ENCODE results near the gene GIPC1.

GIPC1 gene

DNA sequence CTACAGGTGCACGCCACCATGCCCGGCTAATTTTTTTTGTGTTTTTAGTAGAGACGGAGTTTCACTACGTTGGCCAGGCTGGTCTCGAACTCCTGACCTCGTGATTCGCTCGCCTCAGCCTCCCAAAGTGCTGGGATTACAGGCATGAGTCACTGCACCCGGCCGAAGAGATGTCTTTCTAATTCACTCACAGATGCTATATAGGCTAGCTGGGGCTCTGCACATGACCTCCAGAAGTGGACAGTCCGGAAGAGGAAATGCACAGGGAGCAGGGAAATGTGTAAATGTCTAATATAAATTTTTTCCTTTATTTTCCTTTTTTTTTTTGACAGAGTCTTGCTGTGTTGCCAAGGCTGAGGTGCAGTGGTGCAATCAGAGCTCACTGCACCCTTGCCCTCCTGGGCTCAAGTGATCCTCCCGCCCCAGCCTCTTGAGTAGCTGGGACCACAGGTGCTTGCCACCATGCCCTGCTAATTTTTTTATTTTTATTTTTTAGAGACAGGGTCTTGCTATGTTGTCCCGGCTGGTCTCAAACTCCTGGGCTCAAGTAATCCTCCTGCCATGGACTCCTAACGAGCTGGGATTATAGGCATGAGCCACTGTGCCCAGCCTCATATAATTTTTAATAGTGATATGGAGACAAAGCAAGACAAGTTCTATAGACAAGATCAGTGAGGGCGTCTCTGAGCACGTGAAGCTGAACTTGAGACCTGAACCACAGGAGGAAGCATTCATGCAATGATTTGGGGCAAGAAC lies 8.4 kb downstream of the GIPC1 start:
- no peak for DNase-seq

DNA sequence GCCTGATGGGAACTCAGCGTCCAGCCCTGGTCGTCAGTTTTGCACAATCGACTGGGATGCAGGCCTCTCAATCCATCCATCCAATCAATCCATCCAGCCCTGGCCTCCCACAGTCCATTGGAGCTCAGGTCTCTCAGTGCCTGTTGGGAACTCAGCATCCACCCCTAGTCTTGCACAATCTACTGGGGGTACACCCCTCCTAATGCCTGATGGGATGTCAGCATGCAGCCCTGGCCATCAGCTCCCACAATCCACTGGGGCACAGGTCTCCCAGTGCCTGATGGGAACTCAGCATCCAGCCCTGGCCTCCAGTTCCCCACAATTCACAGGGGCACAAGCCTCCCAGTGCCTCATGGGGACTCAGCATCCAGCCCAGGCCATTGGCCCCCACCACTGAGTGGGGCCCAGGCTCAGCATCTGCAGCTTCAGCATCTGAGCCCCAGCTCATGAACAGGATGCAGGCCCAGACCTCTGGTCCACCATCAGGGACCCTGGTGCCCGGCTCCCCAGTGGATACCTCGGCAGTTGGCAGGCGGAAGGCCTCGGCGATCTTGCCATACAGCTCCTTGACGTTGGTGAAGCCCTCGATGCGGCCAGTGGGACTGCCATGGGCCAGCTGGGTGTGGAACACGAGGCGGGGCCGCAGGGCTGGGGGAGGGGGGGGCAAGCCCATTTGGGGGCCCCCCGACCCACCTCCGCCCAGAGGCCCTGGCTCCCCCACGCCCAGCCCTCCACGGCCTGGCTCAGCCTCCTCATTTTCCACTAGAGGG lies 13.6 kb downstream of the GIPC1 start:
- DNase-seq = no peak

DNA sequence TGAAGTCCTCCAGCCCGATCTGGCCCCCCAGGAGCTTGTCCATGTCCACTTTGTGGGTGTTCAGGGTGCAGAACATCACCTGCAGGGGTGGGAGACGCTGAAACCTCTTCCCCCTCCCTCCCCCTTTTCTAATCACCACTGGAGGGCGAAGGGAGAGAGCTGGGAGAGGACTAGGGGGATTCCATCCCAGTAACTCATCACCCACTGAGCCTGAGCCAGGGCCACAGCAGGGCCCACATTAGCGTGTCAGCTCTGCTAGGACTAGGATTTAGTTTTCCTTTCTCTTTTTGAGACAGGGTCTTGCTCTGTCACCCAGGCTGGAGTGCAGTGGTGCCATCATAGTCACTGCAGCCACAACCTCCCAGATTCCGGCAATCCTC lies 15.2 kb downstream of the GIPC1 start:
- no peak for DNase-seq

DNA sequence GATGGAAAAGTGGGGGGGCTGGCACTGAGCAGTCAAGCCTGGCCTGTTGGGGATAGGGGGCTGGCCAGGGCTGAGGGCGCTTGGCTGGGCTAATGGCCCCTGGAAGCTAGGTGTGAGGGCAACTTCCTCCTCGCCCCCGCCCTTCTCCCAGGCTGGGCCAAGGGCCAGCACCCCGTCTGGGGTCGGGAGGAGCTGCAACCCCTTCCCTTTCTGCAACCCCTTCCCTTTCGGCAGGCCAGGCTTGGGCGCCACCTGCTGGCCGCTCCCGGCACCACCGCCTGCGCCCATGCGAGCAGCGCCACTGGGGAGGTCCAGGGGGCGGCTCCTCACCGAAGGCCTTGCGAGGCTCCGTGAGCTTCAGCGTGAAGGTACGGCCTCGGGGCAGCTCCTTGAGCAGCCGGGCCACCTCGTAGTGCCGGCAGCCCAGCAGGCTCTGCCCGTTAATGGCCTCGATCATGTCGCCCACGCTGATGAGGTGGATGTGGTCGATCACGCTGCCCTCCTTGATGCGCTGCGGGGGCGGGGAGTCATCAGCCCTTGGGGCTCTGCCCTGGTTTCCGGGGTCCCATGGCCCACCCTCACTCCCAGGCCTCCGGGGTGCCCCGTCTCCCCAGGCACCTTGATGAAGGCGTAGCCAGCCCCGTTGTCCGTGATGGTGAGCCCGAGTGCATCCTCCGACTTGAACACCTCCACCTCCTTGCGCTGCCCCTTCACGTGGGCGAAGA lies 15.8 kb downstream of the GIPC1 start:
- no peak for DNase-seq

DNA sequence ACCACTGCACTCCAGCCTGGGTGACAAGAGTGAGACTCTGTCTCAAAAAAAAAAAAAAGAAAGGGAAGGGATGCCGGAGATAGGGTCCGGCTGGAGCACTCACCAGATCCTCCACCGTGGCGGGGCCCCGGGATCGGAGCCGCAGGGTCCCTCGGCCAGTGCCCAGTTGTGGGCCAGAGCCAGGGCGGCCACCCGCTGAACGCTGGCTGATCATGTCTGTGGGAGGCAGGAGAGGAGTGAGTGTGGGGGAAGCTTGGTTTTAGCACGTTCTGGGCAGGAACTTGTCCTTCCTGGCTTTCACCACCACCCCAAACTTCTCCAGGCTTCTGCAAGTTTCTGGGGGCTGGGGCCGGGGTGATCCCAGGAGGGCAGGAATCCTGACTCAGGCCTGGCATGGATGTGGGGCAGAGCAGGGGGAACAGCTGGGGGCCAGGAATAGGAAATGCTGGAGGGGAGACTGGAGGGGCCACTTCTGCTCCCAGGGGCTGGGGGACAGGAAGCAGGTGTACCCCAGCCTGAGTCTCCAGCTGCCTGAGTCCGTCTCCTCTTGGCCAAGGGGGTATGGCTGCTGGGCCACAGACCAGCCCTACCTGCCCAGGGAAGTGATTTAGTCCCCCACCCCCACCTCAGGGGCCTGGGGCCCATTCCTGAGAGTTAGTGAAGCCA lies 16.5 kb downstream of the GIPC1 start:
- no peak for DNase-seq

DNA sequence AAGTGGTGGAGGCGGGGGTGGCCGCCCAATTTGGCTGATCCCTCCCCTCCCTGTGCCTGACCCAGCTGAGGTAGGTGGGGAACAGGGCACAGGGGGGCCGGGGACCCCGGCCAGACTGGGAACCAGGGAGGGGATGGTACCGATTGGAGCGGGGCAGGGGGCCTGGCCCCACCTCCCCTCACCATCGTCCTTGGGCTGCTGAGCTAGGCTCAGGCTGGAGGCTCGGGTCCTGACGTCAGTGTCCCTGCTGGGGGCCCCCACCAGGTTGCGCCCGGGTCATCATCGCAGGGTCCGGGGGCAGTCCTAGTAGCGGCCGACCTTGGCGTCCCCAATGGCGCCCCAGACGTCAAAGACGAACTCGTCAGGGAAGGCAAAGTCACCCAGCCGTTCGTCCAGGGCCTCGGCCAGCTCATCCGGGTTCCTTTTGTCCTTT lies 17.8 kb downstream of the GIPC1 start:
- DNase-seq = no peak

DNA sequence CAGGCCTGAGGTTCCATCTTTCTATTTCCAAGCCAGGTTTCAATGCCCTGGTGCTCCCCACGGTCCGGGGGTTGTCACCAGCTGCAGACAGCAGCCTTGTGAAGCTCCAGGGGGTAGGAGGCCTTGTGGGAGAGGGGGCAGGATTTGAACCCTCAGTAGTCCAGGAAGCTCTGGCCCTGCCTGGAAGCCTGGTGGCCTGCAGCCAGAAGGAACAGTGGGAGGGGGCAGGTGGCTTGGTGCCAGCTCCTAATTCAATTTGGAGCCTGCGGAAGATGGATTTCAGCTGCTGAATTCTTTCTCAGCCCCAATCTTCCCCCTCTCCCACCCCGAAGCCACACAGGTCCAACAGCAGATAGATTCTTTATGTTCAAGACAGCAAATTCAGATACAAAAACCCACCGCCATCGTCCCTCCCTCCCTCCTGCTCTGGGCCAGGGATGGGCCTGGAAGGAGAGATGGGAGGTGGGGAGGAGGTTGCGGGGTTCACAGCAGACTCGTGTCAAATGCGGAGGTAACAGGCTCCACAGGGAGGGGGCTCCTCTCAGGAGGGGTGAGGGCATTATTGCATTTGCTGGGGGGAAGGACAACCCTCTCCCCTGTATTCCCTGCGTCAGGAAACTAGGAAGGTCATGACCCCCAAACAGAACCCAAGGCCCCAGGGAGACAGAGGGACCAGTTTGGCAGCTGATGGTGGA lies 18.4 kb downstream of the GIPC1 start:
- no peak for DNase-seq

DNA sequence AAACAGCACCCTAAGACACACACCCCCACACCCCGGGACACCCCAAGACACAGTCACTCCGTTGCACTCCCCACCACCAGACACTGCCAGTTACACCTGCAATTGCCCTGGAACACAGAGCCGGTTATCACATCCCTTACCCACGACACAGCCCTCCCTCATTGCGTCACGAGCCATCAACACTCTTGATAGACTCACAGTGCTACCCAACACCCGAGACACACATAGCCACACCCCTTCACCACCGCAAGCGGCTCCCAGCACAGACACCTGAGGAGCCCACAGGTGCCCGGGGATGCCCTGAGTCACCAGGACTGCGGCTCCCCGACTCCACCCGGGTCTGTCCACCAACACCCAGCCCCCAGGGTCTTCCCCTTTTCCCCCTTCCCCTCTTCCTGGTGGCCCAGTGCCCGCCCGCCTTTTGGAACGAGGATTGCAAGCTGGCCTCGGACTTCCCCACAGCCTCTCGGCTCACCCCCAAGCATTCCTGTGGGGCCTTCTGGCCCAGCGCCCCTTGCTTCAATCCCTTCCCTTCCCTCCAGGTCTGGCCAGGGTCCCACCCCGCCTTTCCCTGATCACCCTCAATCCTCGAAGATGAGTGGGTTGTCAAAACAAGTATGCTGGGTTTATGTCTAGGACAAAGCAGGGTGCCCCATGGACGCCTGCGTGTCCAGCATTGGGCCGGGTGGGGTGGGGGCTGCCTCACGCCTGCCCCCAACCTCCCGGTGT lies 19.1 kb downstream of the GIPC1 start:
- DNase-seq = peak; percentile 39

DNA sequence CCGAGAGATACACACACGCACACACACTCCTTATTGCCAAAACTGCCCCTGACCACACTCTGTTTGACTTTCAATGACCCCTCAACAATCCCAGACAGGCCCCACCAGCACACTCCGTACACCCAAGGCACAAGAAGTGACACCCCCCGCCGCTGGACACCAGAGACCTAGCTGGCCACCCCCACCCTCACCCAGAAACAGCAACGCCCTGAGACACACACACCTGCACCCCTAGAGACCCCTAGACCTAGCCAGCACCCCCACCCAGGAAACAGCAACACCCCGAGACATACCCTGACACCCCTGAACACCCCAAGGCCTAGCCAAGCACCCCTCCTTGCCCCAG lies 19.6 kb downstream of the GIPC1 start:
- no peak for DNase-seq

DNA sequence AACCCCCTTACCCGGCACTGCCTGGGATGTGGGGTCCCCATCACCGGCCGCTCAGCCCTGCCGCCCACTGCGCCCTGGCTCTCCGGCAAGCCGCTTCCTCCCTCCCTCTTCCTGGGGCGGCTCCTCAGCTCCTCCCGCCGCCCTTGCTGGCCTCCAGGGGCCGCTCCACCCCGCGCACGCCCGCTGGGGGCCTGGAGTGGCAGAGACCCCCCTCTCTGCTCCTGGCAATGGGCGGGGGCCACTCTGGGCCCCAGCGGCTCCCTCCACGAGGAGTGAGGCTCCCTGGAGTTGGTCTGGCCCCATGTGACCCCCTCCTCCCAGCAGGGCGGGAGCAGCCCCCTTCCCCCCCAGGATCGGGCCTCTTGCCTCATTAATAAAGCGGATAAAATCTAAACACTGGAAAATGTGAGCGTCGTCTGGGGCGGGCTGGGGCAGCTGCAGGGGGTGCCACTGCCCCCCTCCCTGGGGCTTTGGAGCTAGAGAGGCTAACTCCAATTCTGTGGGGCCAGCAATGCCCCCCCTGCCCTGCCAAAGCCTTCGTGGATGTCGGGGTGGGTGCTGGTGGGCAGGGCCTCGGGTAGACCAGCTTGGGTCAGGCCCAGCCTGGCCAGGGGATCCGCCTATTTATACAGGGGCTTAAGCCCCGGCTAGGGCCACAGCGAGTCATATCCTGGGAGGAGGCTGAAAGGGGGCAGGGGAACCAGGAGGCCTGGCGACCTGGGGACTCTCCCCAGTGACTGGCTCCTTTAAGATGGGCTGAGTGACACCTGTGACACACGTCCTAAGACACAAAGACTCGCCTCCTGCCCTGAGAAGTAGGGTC lies 20.5 kb downstream of the GIPC1 start, which contains the start of gene PTGER1:
TSS of gene PTGER1 (minus strand) at position 104 of the 823 bp plus-strand sequence. CDS start 1,034 bp downstream, outside the sequence.
- no peak for DNase-seq

DNA sequence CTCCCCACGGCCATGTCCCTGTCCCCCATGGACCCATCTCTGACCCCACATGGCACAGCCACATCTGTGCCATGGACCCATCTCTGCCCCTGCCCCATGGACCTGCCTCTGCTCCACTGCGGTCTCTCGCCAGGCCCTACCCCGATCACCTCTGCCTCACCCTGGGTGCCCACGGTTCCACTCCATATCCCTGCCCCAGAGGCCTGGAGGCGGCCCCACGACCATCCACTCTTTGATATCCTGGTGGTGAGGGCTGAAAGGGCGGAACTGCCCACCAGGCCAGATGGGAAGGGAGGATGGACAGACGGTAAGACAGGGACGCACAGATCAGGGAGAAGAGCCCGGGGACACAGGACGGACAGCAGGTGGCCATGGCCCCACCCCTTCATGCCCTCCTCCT lies 21.1 kb downstream of the GIPC1 start:
- DNase-seq = no peak

DNA sequence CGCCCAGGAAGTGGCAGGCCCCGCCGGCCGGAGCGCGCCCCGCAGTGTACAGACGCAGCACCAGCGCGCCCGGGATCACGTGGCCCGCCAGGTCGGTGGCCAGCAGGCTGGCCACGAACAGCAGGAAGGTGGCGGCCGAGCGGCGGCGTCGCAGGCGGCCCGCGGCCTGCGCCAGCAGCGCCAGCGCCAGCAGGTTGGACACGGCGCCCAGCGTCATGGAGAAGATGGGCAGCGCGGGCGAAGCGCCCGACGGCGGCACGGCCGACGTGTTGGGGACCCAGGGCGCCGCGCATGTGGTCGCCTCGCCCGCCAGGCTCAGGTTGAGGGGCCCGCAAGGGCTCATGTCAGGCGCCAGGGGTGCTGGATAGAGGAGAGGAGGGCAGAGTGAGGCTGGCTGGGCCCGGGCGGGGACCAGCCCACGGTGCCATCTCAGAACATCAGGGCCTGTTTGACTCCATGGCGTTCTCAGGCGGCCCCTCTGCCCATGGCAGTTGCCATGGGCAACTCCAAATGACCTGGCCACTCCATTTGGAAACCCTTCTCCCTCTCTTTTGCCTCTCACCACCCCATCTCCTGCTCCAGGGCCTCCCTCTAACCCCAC lies 21.8 kb downstream of the GIPC1 start:
- no peak for DNase-seq

DNA sequence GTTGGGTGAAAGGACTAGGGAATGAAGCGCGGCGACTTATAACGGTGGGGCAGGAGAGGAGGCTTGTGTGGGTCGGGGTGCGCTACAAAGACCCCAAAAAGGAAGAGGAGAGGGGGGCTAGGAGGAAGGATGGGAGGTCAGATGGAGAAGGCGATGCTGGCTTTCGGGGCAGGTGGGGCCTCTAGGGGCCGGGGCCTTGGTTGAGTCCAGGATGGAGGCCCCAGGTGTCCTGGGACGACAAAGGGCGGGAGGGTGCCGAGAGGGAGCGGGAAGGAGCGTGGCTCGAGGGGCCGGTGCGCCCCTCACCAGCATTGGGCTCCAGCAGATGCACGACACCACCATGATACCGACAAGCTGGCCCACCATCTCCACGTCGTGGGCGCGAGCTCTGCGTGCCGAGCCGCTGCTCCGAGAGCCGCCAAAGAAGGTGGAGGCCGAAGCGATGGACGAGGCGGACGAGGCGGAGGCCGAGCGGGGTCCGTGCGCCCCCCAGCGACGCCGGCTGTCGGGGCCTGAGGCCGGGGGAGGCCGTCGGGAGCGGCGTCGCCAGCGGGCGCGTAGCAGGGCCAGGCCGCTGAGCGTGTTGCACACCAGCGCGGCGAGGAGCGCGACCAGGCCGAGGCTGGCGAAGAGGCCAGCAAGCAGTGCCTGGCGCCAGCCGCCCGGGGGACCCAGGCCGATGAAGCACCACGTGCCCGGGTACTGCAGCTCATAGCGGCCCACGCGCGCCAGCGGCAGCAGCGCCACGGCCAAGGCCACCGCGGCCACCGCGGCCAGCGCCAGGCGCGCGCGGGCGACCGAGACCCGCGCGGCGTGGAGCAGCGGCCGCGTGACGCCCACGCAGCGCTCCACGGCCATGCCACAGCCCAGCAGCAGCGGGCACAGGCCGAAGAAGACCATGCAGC lies 22.6 kb downstream of the GIPC1 start:
- DNase-seq = no peak

DNA sequence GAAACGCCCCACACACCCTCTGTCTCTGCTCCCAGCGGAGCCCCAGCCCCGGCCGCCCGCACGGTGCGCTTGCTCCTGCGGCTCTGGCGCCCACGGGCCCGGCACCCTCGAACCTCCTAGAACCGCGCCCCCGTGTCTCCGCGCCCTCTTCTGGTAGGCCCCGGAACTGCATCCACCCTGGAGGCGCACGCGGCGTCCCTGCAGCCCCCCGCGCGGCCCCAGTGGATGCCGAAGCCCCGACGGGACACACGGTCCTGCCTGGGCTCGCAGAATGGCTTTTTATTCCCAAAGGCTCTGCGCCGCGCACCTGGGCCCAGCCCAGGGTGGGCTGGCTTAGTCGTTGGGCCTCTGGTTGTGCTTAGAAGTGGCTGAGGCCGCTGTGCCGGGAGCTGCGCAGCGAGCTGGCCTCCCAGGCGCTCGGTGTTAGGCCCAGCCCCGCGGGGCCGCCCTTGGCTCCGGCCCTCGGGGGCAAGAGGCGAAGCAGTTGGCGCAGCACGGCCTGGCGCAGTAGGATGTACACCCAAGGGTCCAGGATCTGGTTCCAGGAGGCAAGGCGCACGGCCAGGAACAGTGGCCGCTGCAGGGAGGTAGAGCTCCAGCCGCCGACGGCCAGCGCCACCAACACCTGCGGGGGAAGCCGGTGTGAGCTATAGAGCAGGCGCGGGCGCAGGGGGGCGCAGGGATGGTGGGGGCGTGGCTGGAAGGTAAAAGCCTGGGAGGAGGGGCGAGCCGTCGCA lies 23.6 kb downstream of the GIPC1 start:
- peak; percentile 61 for DNase-seq

DNA sequence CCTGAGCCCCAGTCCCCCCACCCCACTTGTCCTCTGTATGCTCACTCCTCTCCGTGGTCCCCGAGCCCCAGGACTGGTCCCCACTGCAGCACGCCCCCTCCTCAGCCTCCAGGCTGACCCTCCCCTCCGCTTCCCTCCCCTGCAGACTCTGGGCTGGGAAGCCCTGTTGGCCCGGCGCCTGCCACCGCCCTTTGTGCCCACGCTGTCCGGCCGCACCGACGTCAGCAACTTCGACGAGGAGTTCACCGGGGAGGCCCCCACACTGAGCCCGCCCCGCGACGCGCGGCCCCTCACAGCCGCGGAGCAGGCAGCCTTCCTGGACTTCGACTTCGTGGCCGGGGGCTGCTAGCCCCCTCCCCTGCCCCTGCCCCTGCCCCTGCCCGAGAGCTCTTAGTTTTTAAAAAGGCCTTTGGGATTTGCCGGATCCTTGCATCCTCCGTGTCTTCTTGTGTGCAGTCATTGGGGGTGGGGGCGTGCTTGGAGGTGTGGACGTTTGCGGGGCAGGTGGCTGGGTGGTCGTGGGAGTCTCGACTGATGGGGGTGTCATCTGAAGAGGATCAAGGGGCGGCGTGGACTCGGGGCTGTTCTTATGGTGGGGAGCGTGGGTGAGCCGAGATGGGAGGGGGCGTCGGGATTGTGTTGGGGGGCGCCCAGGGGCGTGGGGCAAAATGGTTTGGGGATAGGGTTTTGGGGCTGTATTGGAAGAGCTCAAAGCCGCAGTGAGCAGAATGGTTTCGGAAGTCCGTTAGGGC lies 24.3 kb downstream of the GIPC1 start:
- DNase-seq = no peak

DNA sequence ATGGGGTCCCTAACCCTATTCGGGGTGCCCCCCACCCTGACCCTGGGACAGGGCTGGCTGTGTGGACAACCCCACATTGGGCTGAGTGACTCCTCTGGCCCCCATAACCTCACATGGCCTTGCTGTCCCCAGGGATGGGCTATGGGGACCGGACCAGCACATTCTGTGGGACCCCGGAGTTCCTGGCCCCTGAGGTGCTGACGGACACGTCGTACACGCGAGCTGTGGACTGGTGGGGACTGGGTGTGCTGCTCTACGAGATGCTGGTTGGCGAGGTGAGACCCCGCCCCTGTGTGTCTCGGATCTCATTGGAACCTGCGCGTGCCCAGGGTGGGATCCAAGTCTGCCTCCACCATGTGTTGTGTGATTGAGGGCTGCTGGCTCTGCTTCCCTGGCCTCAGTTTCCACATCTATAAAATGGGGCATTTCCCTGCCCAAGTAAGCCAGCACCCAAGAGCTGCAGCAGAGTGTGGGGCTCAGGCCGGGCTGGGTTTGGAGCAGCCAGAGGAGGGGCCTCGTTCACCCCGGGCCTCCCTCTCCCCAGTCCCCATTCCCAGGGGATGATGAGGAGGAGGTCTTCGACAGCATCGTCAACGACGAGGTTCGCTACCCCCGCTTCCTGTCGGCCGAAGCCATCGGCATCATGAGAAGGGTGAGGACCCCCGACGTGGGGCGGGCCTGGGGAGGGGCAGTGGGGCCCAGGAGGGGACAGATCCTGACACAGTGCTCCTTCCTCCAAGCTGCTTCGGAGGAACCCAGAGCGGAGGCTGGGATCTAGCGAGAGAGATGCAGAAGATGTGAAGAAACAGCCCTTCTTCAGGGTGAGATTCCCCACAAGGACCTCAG lies 25.7 kb downstream of the GIPC1 start:
- DNase-seq = no peak

DNA sequence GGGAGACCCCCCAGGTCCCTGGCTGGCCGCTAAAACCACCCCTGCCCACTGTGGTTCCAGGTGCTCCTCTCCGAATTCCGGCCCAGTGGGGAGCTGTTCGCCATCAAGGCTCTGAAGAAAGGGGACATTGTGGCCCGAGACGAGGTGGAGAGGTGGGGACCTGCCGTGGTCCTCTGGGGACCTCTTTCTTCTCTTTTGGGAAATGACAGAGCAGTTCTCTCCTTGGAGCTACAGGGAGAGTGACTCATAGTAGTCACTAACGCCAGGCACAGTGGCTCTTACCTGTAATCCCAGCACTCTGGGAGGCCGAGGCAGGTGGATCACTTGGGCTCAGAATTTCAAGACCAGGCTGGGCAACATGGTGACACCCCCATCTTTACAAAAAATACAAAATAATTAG lies 28.1 kb downstream of the GIPC1 start:
- no peak for DNase-seq
